Ishikawa (cell line): ENCODE data around the gene DHRS7C.

Source experiments
- CEBPB ChIP-seq: IDR thresholded peaks from 2 replicates; pipeline ENCODE4 v1.6.1; 2012
- CREB1 ChIP-seq: IDR thresholded peaks from 2 replicates; pipeline ENCODE4 v1.6.1; 2012; ENCODE audit warnings: low read depth
- EGR1 ChIP-seq: IDR thresholded peaks from 2 replicates; pipeline ENCODE4 v1.6.1; 2012
- EP300 ChIP-seq: IDR thresholded peaks from 2 replicates; pipeline ENCODE4 v1.6.1; 2012; ENCODE audit warnings: borderline replicate concordance
- FOXM1 ChIP-seq: IDR thresholded peaks from 2 replicates; pipeline ENCODE4 v1.6.1; 2012; ENCODE audit warnings: low read depth, borderline replicate concordance
- MAX ChIP-seq: IDR thresholded peaks from 2 replicates; pipeline ENCODE4 v1.6.1; 2012
- NFIC ChIP-seq: IDR thresholded peaks from 2 replicates; pipeline ENCODE4 v1.6.1; 2012
- RAD21 ChIP-seq: IDR thresholded peaks from 2 replicates; pipeline ENCODE4 v1.6.1; 2012; ENCODE audit warnings: low read depth
- REST ChIP-seq: IDR thresholded peaks from 2 replicates; pipeline ENCODE4 v1.6.1; 2012; ENCODE audit warnings: low read depth, mild to moderate bottlenecking
- TAF1 ChIP-seq: IDR thresholded peaks from 2 replicates; pipeline ENCODE4 v1.6.1; 2012; ENCODE audit warnings: low read depth, mild to moderate bottlenecking
- TCF12 ChIP-seq: IDR thresholded peaks from 2 replicates; pipeline ENCODE4 v1.6.1; 2012; ENCODE audit warnings: low read depth
- TEAD4 ChIP-seq: IDR thresholded peaks from 2 replicates; pipeline ENCODE4 v1.6.1; 2012
- USF1 ChIP-seq: IDR thresholded peaks from 2 replicates; pipeline ENCODE4 v1.6.1; 2012
- YY1 ChIP-seq: IDR thresholded peaks from 2 replicates; pipeline ENCODE4 v1.6.1; 2012; ENCODE audit warnings: low read depth
- ZBTB7A ChIP-seq: IDR thresholded peaks from 2 replicates; pipeline ENCODE4 v1.6.1; 2012; ENCODE audit warnings: low read depth

Gene DHRS7C

DNA sequence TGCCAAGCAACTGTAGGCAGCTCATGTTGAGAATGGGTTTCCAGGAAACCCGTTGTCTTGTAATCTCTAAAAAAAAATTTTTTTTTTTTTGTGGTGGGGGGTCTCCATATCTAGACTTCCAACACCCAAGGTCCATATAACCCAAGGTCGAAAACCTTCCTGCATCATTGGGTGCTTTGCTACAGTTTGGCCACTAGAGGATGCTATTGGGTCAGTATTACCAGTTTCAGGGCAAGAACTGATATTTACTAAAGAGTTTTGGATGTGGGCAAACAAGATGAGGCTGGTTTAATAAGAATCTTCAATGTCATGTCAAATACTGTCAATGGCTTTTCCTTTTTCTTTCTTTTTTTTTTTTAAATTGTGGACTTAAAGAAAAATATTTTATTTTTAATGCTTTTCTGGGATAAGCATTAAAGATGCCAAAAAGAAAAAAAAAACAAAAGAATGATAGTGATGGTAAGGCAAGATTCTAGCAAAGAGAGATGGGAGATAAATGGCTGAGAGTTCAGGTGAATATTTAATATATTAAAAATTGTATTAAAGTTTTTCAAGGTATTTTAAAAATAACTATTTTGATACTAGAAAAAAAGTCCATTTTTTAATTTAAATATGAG is 62.2 kb downstream of the DHRS7C start:
- TF ChIP-seq RAD21 (peak; percentile 88), MAX (no peak)

DNA sequence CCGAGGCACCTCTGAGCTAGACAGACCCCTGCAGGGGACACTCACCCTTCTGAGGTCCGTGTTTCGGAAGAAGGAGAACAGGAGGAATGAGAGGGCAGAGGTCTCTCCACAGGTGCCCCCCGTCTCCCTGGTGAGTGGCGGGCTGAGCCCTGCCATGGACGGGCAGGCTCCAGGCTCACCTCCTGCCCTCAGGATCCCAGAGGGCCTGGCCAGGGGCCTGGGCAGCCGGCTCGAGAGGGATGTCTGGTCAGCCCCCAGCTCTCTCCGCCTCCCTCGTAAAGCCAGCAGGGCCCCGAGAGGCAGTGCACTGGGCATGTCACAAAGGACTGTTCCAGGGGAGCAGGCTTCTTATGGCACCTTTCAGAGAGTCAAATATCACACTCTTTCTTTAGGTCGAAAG is 62.8 kb downstream of the DHRS7C start:
- TF ChIP-seq MAX (no peak), NFIC (no peak), YY1 (no peak)

- TF ChIP-seq MAX, result no peak
- TF ChIP-seq NFIC, result no peak
- no peak for TF ChIP-seq EGR1
- TF ChIP-seq YY1, result no peak
- no peak for TF ChIP-seq RAD21
- no peak for TF ChIP-seq USF1
- TF ChIP-seq TCF12, result no peak
Measured at GRCh38 chr17:9728005-9728404, 63.4 kb downstream of the DHRS7C start.

DNA sequence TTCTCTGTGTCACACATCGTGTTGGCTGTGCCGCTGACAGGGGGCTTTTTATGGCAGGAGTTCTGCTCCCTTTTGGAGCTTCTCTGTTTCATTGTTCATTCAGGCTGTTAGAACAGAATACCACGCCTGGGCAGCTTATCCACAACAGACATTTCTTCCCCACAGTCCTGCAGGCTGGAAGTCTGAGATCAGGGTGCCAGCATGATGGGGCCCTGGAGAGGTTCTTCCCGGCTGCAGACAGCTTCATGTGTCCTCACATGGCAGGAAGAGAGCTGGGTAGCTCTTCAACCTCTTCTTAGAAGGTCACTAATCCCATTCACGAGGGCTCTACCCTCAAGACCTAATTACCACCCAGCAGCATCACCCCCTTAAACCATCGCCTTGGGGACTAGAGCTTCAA is 65.1 kb downstream of the DHRS7C start:
- no peak for TF ChIP-seq FOXM1
- TF ChIP-seq EGR1, result no peak
- no peak for TF ChIP-seq USF1
- TF ChIP-seq YY1, result no peak
- TF ChIP-seq TCF12, result no peak
- TF ChIP-seq EP300, result no peak
- TF ChIP-seq NFIC, result no peak
- no peak for TF ChIP-seq REST
- TF ChIP-seq CREB1, result no peak
- TF ChIP-seq CEBPB, result no peak
- no peak for TF ChIP-seq TAF1
- no peak for TF ChIP-seq MAX
- no peak for TF ChIP-seq RAD21
- no peak for TF ChIP-seq ZBTB7A

- TF ChIP-seq TEAD4, result no peak
- no peak for TF ChIP-seq MAX
- no peak for TF ChIP-seq TAF1
- TF ChIP-seq EP300, result no peak
- TF ChIP-seq RAD21, result no peak
Measured at GRCh38 chr17:9725575-9725974, 65.8 kb downstream of the DHRS7C start.
